CD4-positive, alpha-beta T cell treated with Interferon gamma for 1 hour (primary cell): Measurements from ENCODE around the gene YPEL3.

Source experiments
- DNase-seq: peaks from one replicate; pipeline ENCODE4 v3.0.0-alpha.2; 2020

Gene YPEL3

DNA sequence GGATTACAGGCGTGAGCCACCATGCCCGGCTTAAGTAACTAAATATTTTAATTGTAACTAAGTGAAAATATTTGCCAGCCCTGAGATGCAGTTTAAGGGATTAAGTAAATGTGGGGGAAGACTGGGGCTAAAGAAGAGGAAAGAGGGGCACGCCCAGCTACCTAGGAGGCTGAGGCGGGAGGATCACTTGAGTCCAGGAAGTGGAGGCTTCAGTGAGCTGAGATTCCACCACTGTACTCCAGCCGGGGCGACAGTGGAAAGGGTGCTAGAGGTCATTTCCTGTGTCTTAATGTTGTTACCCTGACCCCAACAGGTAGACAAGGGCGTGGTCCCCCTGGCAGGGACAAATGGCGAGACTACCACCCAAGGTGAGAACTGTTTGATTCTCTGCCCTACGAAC lies 27.7 kb downstream of the YPEL3 start:
- no peak for DNase-seq

DNA sequence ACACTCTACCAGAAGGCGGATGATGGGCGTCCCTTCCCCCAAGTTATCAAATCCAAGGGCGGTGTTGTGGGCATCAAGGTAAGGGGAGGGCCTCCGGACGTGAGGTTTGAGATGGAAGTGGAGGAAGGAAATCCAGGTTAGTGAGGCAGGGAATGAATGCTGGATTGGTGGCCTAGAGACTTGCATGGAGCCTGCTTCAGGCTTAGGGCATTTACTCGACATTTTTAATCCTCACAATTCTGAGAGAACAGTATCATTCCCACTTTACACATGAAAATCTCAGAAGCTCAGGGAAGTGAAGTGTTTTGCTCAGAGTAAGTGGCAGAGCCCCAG lies 28.5 kb downstream of the YPEL3 start:
- no peak for DNase-seq

DNA sequence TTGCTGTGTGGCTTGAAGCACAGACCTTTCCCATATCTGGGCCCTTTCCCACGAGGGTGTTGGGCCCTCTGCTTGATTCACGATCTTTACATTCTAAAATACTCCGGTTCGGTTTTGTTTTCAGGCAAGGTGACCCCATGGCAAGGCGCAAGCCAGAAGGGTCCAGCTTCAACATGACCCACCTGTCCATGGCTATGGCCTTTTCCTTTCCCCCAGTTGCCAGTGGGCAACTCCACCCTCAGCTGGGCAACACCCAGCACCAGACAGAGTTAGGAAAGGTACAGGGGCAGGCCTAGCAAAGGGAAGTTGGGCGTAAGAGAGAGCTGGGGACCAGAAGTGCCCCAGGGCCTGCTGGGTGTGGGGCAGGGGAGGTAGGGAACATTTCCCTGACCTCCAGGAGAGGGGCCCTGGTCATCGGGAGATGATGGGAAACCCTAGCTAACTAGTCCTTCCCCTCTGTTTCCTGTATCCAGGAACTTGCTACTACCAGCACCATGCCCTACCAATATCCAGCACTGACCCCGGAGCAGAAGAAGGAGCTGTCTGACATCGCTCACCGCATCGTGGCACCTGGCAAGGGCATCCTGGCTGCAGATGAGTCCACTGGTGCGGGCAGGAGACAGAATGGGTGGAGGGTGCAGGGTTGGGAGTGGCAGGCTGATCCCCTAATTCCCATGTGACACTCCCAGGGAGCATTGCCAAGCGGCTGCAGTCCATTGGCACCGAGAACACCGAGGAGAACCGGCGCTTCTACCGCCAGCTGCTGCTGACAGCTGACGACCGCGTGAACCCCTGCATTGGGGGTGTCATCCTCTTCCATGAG lies 29.0 kb downstream of the YPEL3 start:
- no peak for DNase-seq

DNA sequence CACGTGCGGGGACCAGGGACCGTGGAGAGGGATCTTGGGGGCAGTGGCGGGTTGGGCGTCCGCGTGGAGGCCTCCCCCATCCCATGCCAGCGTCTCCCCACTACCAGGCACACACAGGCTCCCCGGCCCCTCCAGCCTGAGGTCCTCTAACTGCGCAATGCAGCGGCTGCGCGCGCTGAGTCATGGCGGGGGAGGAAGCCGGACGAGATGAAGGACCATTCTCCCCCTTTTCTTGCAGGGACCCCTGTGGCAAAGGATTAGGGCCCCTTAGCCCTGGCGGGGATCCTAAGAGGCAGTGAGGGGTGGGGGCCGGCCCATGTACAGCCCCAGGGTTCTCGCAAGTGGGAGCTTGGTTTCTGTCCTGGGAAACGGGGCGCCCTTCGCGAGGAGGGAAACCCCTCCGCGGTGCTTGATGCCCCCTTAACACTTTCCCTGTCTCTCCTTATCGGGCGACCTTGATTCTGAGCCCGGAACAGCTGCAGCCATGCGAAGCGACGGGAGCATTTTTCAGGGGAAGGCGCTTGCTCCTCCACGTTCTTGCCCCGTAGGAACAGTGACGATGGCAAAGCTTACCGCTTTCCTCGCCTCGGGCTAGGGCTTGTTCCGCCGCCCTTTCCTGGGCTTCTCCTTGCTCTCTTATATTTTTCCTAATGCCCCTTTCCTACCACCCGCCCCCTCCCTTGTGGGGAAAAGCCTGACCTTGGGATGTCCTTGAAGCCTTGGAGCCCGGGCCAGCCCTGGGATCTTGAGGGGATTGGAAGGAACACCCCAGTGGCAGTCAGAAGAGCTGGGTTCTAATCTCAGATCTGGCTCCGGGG lies 29.9 kb downstream of the YPEL3 start:
- no peak for DNase-seq

DNA sequence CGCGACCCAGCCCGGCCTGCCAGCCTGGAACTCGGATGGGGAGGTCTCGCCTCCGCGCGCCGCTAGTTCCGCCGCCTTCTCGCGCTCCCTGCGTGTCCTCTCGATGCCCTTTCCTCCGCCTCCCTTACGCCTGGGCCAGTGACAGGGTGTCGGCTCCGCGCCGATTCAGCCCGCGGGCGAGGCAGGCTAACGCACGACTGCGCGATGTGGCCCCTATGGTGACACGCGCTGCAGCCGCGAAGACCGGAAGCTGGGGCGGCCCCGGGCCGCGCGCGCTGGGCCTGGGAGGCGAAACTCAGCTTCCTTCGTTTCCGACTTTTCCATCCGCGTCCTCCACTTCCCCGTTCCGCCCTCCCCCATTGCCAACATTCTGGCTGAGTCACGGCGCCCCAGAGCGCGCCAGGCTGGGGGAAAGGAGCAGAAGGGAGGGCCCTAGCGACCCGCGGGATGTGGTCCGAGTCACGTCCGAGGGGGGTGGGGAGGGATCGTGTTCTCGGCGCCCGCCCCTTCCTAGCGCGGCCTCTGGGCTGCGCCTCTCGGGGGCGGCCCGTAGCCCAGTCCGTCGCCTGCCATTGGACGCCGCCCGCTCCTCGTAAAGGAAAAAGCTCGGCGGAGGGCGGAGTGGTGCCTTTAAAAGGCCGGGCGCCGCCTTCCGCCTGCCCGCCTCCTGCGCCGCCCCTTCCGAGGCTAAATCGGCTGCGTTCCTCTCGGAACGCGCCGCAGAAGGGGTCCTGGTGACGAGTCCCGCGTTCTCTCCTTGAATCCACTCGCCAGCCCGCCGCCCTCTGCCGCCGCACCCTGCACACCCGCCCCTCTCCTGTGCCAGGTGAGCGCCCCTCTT lies 30.7 kb downstream of the YPEL3 start, which contains the start of gene ALDOA:
Gene ALDOA (plus strand): TSS at position 659 of the 841 bp plus-strand sequence. CDS start 1,138 bp downstream, outside the sequence.
- peak; percentile 95 for DNase-seq

DNA sequence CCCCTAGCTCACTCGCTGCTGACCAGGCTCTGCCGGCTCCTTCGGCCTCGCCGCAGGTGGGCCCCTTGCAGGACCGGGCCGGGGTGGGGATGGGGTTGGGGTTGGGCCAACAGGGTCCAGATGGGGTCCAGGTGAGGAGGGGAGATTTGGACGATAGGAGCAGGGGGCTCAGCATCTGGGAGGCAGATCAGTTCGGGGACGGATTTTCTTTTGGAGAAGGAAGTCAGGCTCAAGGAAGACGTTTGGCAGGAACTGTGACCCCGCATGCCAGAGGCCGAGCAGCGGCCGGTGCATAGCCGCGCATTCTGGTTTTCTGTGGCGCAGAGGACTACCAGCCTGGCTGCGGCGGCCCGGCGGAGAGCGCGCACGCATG lies 31.3 kb downstream of the YPEL3 start:
- no peak for DNase-seq

DNA sequence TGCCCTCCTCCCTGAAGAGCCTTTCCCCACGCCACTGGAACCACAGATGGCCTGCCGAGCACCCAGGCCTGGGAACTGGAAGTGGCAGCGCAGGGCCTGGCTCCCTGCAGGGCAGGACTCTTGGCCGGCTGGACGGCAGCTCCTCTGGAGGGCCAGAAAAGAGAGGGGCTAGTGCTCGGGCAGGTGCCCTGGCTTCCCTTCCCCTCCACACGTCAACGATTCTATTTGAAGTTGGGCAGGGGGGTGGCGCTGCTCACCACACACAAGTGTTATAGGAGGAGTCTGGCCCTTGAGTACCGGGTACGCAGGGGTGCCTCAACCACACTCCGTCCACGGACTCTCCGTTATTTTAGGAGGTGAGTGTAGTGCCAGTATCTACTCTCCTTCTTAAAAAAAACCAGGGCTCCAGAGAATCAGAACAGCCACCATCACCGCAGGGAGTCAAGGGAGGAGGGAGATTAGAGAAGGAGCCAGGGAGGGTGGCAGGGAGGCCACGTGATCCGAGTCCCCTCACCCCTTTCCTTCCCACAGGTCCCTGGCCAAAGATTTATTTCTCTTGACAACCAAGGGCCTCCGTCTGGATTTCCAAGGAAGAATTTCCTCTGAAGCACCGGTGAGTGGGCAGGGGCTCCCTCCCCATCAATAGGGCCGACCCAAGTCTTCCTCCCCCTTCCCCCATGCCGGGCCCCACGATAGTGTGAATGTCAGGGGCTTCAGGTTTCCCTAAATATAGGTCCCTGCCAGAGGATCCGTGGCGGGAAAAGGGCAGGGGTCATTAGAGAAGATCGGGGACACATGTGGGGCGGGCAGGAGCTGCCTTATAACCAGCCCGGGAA lies 31.9 kb downstream of the YPEL3 start:
- peak; percentile 77 for DNase-seq

DNA sequence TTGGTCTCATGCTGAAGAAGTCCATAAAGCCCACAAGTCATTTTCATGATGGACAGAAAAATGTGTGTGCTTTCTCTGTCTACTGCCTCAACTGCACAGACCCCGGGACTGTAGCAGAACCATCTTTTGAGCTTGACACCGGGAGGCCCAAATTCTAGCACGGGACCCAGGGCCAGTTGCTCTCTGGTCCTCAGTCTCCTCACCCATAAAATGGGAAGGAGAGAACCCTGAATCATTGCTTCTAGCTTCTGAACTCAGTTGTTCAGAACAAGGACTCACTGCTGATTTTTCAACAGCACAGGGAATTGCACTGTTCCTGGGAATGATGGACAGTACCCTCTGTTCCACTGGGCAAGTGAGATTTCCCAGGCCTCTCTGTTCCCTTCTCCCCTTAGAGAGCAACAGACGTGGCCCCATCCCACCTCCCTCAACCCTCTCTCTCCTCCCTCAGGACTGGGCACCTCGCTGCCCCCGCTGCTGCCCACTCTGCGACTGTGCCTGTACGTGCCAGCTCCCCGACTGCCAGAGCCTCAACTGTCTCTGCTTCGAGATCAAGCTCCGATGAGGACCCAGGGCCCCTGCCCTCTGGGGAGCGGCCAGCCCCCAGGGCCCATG lies 32.6 kb downstream of the YPEL3 start:
- no peak for DNase-seq

DNA sequence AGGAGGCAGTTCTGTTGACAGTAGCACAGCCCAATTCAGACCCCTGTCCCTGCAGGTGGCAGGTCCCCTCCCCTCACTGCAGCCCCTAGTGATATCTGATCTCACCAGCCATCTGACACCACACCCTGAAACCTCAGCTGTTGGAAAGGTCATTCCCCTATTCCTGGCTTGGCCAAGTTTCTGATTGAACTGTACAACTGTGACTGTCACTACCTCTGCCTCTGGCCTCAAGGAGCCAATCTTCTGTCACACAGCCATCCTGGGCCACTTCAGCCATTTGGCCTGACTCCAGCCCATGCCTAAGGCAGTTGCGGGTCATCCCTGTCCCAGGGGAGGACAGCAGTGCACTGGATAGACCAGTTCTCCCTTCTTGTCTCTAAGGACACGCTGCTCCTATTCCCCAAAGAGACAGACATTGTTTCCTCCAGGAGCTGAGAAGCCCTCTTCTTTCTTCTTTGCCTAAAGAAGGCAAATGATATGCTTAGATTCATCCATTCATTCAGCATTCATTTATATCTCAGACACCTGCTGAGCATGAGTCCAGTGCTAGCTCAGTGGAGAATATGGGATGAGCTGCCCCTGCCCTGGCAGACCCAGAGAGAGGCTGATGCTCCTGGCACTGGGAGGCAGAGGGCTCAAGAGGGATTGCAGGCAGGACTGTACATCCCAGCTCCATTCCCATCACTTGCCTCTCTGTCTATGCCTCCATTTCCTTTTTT lies 35.0 kb downstream of the YPEL3 start:
- DNase-seq = no peak

DNA sequence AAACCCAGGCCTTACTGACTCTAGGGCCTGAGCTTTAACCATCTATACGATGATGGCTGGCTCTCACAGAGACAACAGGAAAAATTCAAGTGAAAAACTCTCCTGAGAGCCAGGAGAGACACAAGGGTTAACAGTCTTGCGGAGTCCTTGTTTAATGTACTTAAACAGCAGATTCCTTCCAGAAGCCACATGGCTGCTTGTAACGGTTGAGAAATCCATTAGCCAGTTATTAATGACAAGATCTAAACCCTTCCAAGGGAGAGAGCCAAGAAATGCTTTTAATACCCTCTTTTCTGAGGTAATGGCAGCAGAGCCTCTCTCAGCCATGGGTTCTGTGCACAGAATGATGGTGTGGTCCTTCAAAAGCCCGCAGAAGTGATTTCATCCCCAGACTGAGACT lies 35.7 kb downstream of the YPEL3 start:
- DNase-seq = no peak

DNA sequence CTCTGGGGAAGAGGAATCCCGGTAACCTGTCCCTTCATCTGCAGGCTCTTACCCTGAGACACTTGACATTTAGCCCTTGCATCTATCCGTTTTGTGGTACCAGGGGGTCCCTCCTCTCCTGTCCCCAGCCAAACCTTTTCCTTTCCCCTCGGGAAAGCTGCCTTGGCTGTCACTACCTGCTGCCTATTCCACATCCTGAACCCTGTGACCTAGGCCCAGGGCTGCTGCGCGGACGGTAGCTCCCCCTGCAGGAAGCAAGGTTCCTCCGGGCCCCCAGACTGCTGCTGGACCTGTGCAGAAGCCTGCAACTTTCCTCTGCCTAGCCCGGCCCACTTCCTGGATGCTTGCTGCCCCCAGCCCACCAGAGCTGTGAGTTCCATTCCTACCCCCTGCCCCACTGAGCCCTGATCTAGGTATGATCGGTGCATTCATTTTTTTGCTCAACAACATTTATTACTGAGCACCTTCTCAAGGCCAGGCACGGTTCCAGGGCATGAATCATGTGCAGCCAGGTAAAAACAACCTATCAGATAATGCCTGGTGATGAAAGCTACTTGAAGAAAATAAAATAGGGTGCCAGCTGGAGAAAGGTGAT lies 41.0 kb downstream of the YPEL3 start:
- peak; percentile 31 for DNase-seq

DNA sequence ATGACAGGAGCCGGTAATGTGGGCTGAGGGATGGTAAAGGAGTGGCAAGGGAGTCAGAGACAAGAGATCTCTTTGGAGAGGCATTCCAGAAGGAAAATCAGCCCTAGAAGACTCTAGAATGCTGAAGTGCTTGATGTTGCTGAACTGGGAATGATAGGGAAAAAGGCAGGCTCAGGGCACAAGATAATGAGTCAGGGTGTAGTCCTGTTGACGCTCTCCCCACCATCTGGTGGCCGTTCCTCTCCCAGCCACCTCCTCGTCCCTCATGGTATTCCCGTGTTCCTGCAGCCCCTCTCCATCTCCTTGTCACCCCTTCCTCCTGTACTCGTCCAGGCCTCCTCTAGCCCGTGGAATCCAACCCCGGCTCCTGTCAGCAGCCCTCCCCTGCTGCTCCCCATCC lies 41.6 kb downstream of the YPEL3 start:
- no peak for DNase-seq

DNA sequence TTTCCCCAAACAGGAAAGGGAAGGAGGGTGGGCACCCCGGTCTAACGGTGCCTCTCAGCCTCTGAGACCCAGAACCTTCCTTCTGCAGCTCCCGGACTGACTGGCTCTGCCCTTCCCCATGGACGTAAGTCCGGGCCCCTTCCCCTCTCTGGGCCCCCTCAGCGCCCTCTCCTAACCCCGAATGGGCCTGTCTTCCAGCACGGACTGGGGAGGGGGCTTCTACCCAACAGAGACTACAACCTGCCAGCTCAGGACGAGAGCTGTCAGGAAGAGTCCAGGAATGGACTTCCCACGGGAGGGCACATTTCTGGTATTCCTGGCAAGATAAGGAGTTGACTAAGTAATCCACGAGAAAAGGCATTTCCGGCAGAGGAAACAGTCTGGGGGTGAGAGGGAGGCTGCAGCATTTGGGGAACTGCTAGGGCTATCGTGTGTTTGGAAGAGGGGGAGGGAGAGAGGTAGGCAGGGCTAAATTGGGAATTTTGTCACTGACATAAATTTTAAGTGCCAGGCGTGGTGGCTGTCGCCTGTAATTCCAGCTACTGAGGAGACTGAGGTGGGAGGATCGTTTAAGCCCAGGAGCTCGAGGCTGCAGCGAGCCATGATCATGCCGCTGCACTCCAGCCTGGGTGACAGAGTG lies 42.5 kb downstream of the YPEL3 start:
- no peak for DNase-seq

DNA sequence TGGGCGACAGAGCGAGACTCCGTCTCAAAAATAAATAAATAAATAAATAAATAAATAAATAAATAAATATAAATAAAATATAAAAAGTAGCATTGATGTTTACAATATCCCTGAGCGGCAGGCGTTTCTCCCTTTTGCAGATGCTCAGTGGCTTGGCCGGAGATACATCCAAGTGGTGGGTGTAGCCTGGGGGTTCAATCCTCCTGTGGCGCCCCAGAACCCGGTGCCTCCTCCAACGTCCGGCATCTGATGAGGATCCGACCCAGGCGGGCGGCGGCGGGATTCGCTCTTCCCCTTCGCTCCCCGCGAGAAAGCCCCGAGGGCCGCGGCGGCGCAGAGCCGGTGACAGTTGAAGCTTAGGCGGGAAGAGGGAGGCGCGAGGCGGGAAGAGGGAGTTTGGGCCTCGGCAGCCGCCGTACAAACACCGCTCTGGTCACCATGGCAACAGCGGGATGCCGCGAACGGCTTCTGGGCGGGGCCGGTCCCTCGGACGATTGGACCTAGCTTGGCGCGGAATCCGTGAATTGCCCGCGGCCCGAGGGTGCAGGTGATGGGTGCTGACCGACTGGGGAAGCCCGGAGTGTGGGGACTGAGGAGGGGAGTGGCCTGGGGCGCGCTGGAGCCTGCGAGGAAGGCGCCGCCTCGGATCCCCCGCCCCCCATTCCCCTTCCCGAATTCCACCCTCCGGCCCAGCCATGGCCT lies 43.2 kb downstream of the YPEL3 start:
- peak; percentile 86 for DNase-seq

DNA sequence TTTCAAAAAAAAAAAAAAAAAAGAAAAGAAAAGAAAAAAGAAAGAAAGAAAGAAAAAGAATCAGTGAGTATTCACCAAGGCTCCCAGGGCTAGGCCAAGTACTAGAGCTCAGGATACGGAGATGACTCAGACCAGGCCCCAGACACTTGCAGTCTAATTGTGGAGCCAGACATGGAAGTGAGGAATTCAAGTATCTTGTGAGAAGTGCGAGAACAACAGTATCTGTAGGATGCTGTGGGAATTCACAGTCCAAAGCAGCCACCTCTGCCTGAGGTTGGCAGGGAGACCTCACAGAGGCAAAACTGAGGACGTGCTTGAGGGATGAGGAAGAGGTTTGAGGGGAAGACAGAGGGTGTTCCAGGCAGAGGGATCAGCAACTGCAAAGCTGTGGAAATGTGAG lies 44.5 kb downstream of the YPEL3 start:
- DNase-seq = no peak

DNA sequence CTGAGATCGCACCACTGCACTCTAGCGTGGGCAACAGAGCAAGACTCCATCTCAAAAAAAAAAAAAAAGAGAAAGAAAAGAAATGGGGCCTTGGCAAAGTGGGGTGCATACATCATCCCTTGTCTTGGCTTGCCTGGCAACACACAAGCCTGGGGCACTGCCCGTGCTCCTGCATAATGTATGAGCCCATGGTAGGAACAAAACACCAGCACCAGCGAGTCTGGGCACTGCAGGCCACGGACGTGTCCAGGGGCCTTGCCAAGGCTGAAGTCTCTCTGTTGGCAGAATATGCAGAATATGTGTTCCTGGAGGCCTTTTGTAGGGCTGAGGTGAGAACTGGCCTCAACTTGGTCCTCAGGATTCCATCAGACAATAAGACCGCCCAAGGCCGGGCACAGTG lies 46.1 kb downstream of the YPEL3 start:
- no peak for DNase-seq

DNA sequence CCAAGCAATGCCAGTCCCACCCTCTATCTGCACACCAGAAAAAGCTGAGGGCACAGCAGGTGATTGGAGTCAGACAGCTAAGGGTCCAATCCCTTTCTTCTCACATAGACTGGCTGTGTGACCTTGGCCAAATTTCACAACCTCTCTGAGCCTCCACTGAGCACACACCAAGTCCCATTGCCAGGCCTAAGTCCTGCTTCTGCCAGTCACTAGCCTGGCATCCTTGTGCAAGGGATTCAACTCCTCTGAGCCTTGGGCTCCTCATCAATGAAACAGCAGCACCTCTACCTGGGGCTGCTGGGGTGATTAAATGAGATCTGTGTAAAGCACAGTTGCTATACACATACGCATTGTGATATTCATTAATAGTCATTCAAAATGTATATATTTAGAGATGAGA lies 49.4 kb downstream of the YPEL3 start:
- no peak for DNase-seq

DNA sequence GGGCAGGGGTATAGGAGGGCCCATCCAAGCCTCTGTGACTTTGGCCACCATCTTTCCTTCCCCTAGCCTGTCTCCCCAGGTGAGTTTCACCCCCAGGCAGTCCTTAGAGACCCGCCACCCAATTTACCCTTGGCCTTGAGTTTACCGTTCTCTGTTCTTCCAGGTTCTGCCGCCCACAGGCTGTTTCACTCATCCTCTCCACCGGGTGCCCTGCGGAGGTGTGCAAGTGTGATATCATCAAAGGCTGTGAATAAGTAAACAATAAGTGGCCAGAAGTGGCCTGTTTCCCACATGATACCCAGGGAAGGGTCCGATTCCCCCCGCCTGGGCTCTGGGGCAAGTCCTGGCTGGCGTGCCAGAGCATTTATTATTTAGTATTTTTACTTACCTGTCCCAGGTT lies 49.8 kb downstream of the YPEL3 start:
- no peak for DNase-seq
